HEK293T (cell line): ENCODE data around the gene MAPK8IP3.

Experiments used
- ARNT ChIP-seq: fragments of 450-650 bp; IDR thresholded peaks from 2 replicates; pipeline ENCODE4 v1.6.1; 2017; ENCODE audit warnings: mild to moderate bottlenecking
- BHLHE40 ChIP-seq: fragments of 450-650 bp; IDR thresholded peaks from 2 replicates; pipeline ENCODE4 v1.6.1; 2016; ENCODE audit warnings: mild to moderate bottlenecking, moderate library complexity, borderline replicate concordance
- ELF4 ChIP-seq: fragments of 450-650 bp; IDR thresholded peaks from 2 replicates; pipeline ENCODE4 v1.6.1; 2017; ENCODE audit warnings: antibody characterized with exemption
- FOXA1 ChIP-seq: fragments of 450-650 bp; IDR thresholded peaks from 2 replicates; pipeline ENCODE4 v1.6.1; 2016; ENCODE audit warnings: mild to moderate bottlenecking
- FOXM1 ChIP-seq: fragments of 450-650 bp; IDR thresholded peaks from 2 replicates; pipeline ENCODE4 v1.6.1; 2017; ENCODE audit warnings: mild to moderate bottlenecking, borderline replicate concordance
- L3MBTL2 ChIP-seq: fragments of 450-650 bp; conservative IDR thresholded peaks from 2 replicates; pipeline ENCODE4 v1.6.1; 2016; ENCODE audit warnings: mild to moderate bottlenecking
- SP1 ChIP-seq: fragments of 450-650 bp; IDR thresholded peaks from 2 replicates; pipeline ENCODE4 v1.6.1; 2017
- SUZ12 ChIP-seq: fragments of 450-650 bp; IDR thresholded peaks from 2 replicates; pipeline ENCODE4 v1.6.1; 2016; ENCODE audit warnings: mild to moderate bottlenecking
- TARDBP ChIP-seq: fragments of 450-650 bp; IDR thresholded peaks from 2 replicates; pipeline ENCODE4 v1.6.1; 2016
- ZNF384 ChIP-seq: fragments of 450-650 bp; IDR thresholded peaks from 2 replicates; pipeline ENCODE4 v1.6.1; 2016

- TF ChIP-seq ARNT (no peak), BHLHE40 (no peak), FOXM1 (no peak), SP1 (no peak), TARDBP (no peak), L3MBTL2 (no peak), SUZ12 (no peak), ELF4 (no peak), ZNF384 (no peak), FOXA1 (no peak)
These were observed 25.0 kb upstream of the MAPK8IP3 start for GRCh38 chr16:1681032-1681431.
